Esophagus muscularis mucosa (tissue), 4 donors: ENCODE measurements around the gene KRTAP4-3.
"Not testable (repeated sequence)": the region's sequence is repeated elsewhere in the genome, so short reads cannot be mapped to it uniquely, and the experiment has no call there.

ENCODE experiments used
- CTCF ChIP-seq, 3 experiments: fragments of 200-600 bp in 2 of 3; fragments of 450-650 bp in 1 of 3; sonication (generic) in 2 of 3; IDR thresholded peaks; one replicate each; pipeline ENCODE4 v1.5.1; 2017 to 2019; ENCODE audit warnings: antibody characterized with exemption in 3 of 3, mild to moderate bottlenecking in 2 of 3, moderate library complexity in 1 of 3
- EP300 ChIP-seq: sonication (generic); formaldehyde crosslinking; IDR thresholded peaks from one replicate; pipeline ENCODE4 v1.6.1; 2017; ENCODE audit warnings: antibody characterized with exemption
- POLR2A ChIP-seq: fragments of 450-650 bp; IDR thresholded peaks from one replicate; pipeline ENCODE4 v1.6.1; 2017; ENCODE audit warnings: antibody characterized with exemption, moderate library complexity, mild to moderate bottlenecking, low read depth
- POLR2AphosphoS5 ChIP-seq, 2 donors: sonication (generic); formaldehyde crosslinking; IDR thresholded peaks; one replicate each; pipeline ENCODE4 v1.6.1; 2017; ENCODE audit warnings: antibody characterized with exemption in 2 of 2

- not testable (repeated sequence) for TF ChIP-seq CTCF (IDR thresholded peaks at IDR 0.05); POLR2A; POLR2AphosphoS5 (IDR thresholded peaks at IDR 0.05); EP300
Observed at GRCh38 chr17:41148971-41149651, 18.9 kb downstream of the KRTAP4-3 start.
